ENCODE results near the gene LTF.
"Not testable (repeated sequence)": the region's sequence is repeated elsewhere in the genome, so short reads cannot be mapped to it uniquely, and the experiment has no call there.

The LTF gene

GRCh38 chr3:46411271-46411670, 53.4 kb downstream of the LTF start:
- Histone ChIP-seq H2AFZ (ENCODE audit: low read length, unreplicated experiment) (no peak overlapping the region), H3K27me3 (ENCODE audit: insufficient read depth, low read length) (no peaks in the 10 kb centered on the region), H3K4me3 (ENCODE audit: low read depth, low read length) (no peak overlapping the region), H3K79me2 (ENCODE audit: control insufficient read depth, insufficient read depth, low read length, unreplicated experiment) (no peaks in the 10 kb centered on the region), H3K36me3 (ENCODE audit: insufficient read depth, low read length) (no peaks in the 10 kb centered on the region), H3K27ac (ENCODE audit: low read depth, low read length) (no peak overlapping the region), H3K4me1 (ENCODE audit: control insufficient read depth, insufficient read depth, low read length, unreplicated experiment) (peaks cover 22% of the 10 kb centered on the region)

- Histone ChIP-seq H3K79me2 (ENCODE audit: control insufficient read depth, insufficient read depth, low read length, unreplicated experiment) (no peaks in the 10 kb centered on the region), H3K4me1 (ENCODE audit: control insufficient read depth, insufficient read depth, low read length, unreplicated experiment) (peaks cover 26% of the 10 kb centered on the region), H2AFZ (ENCODE audit: low read length, unreplicated experiment) (no peak overlapping the region), H3K27ac (ENCODE audit: low read depth, low read length) (no peak overlapping the region), H3K4me3 (ENCODE audit: low read depth, low read length) (no peak overlapping the region), H3K27me3 (ENCODE audit: insufficient read depth, low read length) (no peaks in the 10 kb centered on the region), H3K36me3 (ENCODE audit: insufficient read depth, low read length) (no peaks in the 10 kb centered on the region)
Observed at GRCh38 chr3:46410669-46411068, 54.0 kb downstream of the LTF start.

GRCh38 chr3:46409739-46410489, 54.8 kb downstream of the LTF start:
- Histone ChIP-seq H3K4me1 (ENCODE audit: control insufficient read depth, insufficient read depth, low read length, unreplicated experiment) (peaks cover 31% of the 10 kb centered on the region), H2AFZ (ENCODE audit: low read length, unreplicated experiment) (no peak overlapping the region), H3K27me3 (ENCODE audit: insufficient read depth, low read length) (no peaks in the 10 kb centered on the region), H3K4me3 (ENCODE audit: low read depth, low read length) (no peak overlapping the region), H3K36me3 (ENCODE audit: insufficient read depth, low read length) (no peaks in the 10 kb centered on the region), H3K27ac (ENCODE audit: low read depth, low read length) (no peak overlapping the region), H3K79me2 (ENCODE audit: control insufficient read depth, insufficient read depth, low read length, unreplicated experiment) (no peaks in the 10 kb centered on the region)

GRCh38 chr3:46408853-46409252, 55.9 kb downstream of the LTF start:
- Histone ChIP-seq H2AFZ (ENCODE audit: low read length, unreplicated experiment) (no peak overlapping the region), H3K27ac (ENCODE audit: low read depth, low read length) (no peak overlapping the region), H3K4me3 (ENCODE audit: low read depth, low read length) (no peak overlapping the region), H3K79me2 (ENCODE audit: control insufficient read depth, insufficient read depth, low read length, unreplicated experiment) (no peaks in the 10 kb centered on the region), H3K4me1 (ENCODE audit: control insufficient read depth, insufficient read depth, low read length, unreplicated experiment) (peaks cover 31% of the 10 kb centered on the region), H3K36me3 (ENCODE audit: insufficient read depth, low read length) (no peaks in the 10 kb centered on the region), H3K27me3 (ENCODE audit: insufficient read depth, low read length) (peaks cover 2% of the 10 kb centered on the region; the same call in 1 of the 2 replicates)

GRCh38 chr3:46407970-46408369, 56.7 kb downstream of the LTF start:
- H2AFZ ChIP-seq (ENCODE audit: low read length, unreplicated experiment): peak overlapping the region; percentile 89
- H3K27ac ChIP-seq (ENCODE audit: low read depth, low read length): no peak overlapping the region
- H3K27me3 ChIP-seq (ENCODE audit: insufficient read depth, low read length): peaks cover 2% of the 10 kb centered on the region; the same call in 1 of the 2 replicates
- H3K79me2 ChIP-seq (ENCODE audit: control insufficient read depth, insufficient read depth, low read length, unreplicated experiment): no peaks in the 10 kb centered on the region
- H3K4me3 ChIP-seq (ENCODE audit: low read depth, low read length): peak overlapping the region; percentile 68; the same call in 1 of the 2 replicates
- peaks cover 31% of the 10 kb centered on the region for H3K4me1 ChIP-seq (ENCODE audit: control insufficient read depth, insufficient read depth, low read length, unreplicated experiment)
- no peaks in the 10 kb centered on the region for H3K36me3 ChIP-seq (ENCODE audit: insufficient read depth, low read length)

- H3K4me3 ChIP-seq (ENCODE audit: low read depth, low read length): peak within 1 kb of the TSS; percentile 68
- no peak within 1 kb of the TSS for H3K27ac ChIP-seq (ENCODE audit: low read depth, low read length)
- no peaks in the 10 kb centered on the region for H3K36me3 ChIP-seq (ENCODE audit: insufficient read depth, low read length)
- H2AFZ ChIP-seq (ENCODE audit: low read length, unreplicated experiment): peak within 1 kb of the TSS; percentile 89
- peaks cover 31% of the 10 kb centered on the region for H3K4me1 ChIP-seq (ENCODE audit: control insufficient read depth, insufficient read depth, low read length, unreplicated experiment)
- H3K79me2 ChIP-seq (ENCODE audit: control insufficient read depth, insufficient read depth, low read length, unreplicated experiment): no peaks in the 10 kb centered on the region
- peaks cover 2% of the 10 kb centered on the region; the same call in 1 of the 2 replicates for H3K27me3 ChIP-seq (ENCODE audit: insufficient read depth, low read length)
Observed at GRCh38 chr3:46406788-46407611, 57.7 kb downstream of the LTF start, which contains the start of the genes CCR5AS and CCRL2. Gene CCR5AS, minus strand, starts transcription at chr3:46407066. Gene CCRL2, plus strand, starts transcription at chr3:46407259. Its CDS starts 821 bp downstream, at chr3:46408080.

GRCh38 chr3:46406443-46406787, 58.3 kb downstream of the LTF start:
- Histone ChIP-seq H3K79me2 (ENCODE audit: control insufficient read depth, insufficient read depth, low read length, unreplicated experiment) (no peaks in the 10 kb centered on the region), H3K27ac (ENCODE audit: low read depth, low read length) (no peak overlapping the region), H3K36me3 (ENCODE audit: insufficient read depth, low read length) (no peaks in the 10 kb centered on the region), H2AFZ (ENCODE audit: low read length, unreplicated experiment) (no peak overlapping the region), H3K27me3 (ENCODE audit: insufficient read depth, low read length) (peaks cover 2% of the 10 kb centered on the region; the same call in 1 of the 2 replicates), H3K4me1 (ENCODE audit: control insufficient read depth, insufficient read depth, low read length, unreplicated experiment) (peaks cover 31% of the 10 kb centered on the region), H3K4me3 (ENCODE audit: low read depth, low read length) (peak overlapping the region; percentile 68; the same call in 1 of the 2 replicates)

GRCh38 chr3:46405301-46406019, 59.2 kb downstream of the LTF start:
- H3K36me3 ChIP-seq (ENCODE audit: insufficient read depth, low read length): no peaks in the 10 kb centered on the region
- peaks cover 31% of the 10 kb centered on the region for H3K4me1 ChIP-seq (ENCODE audit: control insufficient read depth, insufficient read depth, low read length, unreplicated experiment)
- H3K79me2 ChIP-seq (ENCODE audit: control insufficient read depth, insufficient read depth, low read length, unreplicated experiment): no peaks in the 10 kb centered on the region
- no peak overlapping the region for H3K4me3 ChIP-seq (ENCODE audit: low read depth, low read length)
- no peak overlapping the region for H3K27ac ChIP-seq (ENCODE audit: low read depth, low read length)
- H2AFZ ChIP-seq (ENCODE audit: low read length, unreplicated experiment): no peak overlapping the region
- H3K27me3 ChIP-seq (ENCODE audit: insufficient read depth, low read length): peaks cover 2% of the 10 kb centered on the region; the same call in 1 of the 2 replicates

- H3K27me3 ChIP-seq (ENCODE audit: insufficient read depth, low read length); H2AFZ ChIP-seq (ENCODE audit: low read length, unreplicated experiment); H3K27ac ChIP-seq (ENCODE audit: low read depth, low read length); H3K79me2 ChIP-seq (ENCODE audit: control insufficient read depth, insufficient read depth, low read length, unreplicated experiment); H3K36me3 ChIP-seq (ENCODE audit: insufficient read depth, low read length); H3K4me3 ChIP-seq (ENCODE audit: low read depth, low read length): not testable (repeated sequence)
- peaks cover 38% of the 10 kb centered on the region for H3K4me1 ChIP-seq (ENCODE audit: control insufficient read depth, insufficient read depth, low read length, unreplicated experiment)
Observed at GRCh38 chr3:46402902-46403301, 61.8 kb downstream of the LTF start.

- Histone ChIP-seq H3K27me3 (ENCODE audit: insufficient read depth, low read length) (peaks cover 2% of the 10 kb centered on the region; the same call in 1 of the 2 replicates), H2AFZ (ENCODE audit: low read length, unreplicated experiment) (no peak overlapping the region), H3K79me2 (ENCODE audit: control insufficient read depth, insufficient read depth, low read length, unreplicated experiment) (no peaks in the 10 kb centered on the region), H3K4me1 (ENCODE audit: control insufficient read depth, insufficient read depth, low read length, unreplicated experiment) (peaks cover 26% of the 10 kb centered on the region), H3K4me3 (ENCODE audit: low read depth, low read length) (no peak overlapping the region), H3K36me3 (ENCODE audit: insufficient read depth, low read length) (no peaks in the 10 kb centered on the region), H3K27ac (ENCODE audit: low read depth, low read length) (no peak overlapping the region)
Observed at GRCh38 chr3:46401579-46401978, 63.1 kb downstream of the LTF start.
